ENCODE results near the gene REXO4.
A peak's percentile ranks its signal among the peaks of the same experiment; 100 is the strongest.
"Not testable (repeated sequence)": the region's sequence is repeated elsewhere in the genome, so short reads cannot be mapped to it uniquely, and the experiment has no call there.

The REXO4 gene, protein sequence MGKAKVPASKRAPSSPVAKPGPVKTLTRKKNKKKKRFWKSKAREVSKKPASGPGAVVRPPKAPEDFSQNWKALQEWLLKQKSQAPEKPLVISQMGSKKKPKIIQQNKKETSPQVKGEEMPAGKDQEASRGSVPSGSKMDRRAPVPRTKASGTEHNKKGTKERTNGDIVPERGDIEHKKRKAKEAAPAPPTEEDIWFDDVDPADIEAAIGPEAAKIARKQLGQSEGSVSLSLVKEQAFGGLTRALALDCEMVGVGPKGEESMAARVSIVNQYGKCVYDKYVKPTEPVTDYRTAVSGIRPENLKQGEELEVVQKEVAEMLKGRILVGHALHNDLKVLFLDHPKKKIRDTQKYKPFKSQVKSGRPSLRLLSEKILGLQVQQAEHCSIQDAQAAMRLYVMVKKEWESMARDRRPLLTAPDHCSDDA

DNA sequence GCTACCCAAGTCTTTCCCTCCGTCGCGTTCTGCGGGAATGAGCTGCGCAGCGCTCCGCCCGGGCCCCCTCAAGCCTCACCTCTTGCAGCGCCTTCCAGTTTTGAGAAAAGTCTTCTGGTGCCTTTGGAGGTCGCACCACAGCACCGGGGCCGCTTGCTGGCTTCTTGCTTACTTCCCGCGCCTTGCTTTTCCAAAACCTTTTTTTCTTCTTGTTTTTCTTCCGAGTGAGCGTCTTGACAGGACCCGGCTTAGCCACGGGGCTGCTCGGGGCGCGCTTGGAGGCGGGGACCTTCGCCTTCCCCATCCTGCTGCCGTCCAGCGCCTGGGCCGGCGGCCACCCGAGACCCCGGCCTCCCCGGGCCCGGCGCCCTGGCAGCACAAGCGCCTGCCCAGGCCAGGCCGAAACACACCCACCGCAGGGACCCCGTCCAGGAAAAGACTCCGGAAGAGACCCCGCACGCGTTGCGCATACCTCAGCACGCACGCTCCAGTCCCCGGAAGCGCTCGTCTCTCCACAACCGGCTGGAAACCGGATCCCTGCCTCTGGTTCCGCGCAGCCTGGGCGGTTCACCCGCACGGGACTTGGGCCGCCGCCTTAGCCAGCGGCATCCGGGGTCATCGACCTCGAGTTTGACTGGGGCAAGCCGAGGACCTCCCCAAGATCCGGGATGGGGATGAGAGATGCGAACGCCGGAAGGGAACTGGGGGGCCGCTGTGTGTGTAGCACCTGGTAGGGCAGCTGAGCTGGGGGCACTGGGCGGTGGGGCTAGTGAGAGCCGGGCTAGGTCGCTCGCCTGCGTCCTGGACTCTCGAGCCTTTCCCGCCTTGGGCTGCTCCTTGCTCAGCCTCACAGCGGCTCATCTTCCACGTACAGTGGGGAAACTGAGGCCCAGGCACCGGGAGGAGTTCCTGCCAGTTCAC, at the start of gene REXO4:
REXO4 (minus strand) TSS at position 470 of the 921 bp plus-strand sequence; CDS start at position 304, 166 bp downstream.
- DNase-seq (ENCODE audit: low spot score) = peak; percentile 85

DNA sequence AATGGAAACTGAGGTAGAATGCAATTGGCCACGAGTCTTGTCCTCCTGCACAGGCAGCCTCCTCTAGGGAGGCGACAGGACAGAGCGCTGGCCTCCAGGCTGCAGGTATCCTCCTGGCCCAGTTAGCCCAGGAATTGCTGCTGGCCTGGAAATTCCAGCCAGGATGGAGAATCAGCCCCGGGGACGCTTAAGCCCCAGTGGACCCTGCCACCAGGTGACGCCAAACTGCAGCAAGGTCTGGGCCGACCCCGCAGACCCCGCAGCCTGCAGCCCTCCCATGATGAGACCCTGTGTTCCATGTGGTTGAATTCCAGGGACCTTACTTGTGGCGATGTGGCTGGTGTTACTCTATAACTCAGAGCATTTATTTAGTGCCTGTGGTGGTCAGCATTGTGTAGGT, 49.3 kb upstream of the REXO4 start:
- DNase-seq (ENCODE audit: low spot score) = no peak

DNA sequence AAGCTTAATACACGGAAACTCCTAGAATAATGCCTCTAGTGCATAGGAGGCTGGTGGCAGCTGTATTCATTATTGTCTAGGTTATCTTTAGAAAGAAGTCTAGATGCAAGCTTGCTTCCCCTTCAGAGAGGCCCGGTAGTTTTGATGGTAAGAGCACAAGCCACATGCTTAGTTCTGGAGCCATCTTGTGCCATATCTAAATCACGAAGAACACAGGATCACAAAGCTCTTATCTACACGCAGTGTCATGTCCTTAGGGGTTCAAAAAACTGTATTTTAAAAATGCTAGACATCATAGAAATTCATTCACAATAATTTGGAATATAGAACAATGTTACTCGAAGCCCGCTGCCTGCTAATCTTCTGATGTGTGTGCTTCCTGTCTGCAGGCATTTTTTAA, 48.2 kb upstream of the REXO4 start:
- DNase-seq (ENCODE audit: low spot score) = no peak

DNA sequence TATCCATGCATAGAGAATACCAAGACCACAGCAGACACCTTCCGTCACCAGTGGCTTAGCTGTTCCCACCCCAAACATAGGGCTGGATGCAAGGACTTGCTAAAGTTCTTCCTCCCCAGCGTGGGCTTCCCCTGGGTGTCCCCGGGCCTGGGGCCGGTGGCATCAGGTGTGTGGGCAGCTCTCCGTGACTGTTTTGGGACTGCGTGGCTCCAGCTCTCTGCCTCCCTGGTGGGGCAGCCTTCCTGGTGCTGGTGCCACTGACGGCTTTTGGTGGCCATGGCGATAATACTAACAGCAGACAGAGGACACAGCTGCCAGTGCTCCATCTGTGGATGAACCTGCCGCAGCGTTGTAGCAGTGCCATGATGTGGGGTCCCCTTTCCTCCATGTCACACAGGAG, 46.8 kb upstream of the REXO4 start:
- no peak for DNase-seq (ENCODE audit: low spot score)

DNA sequence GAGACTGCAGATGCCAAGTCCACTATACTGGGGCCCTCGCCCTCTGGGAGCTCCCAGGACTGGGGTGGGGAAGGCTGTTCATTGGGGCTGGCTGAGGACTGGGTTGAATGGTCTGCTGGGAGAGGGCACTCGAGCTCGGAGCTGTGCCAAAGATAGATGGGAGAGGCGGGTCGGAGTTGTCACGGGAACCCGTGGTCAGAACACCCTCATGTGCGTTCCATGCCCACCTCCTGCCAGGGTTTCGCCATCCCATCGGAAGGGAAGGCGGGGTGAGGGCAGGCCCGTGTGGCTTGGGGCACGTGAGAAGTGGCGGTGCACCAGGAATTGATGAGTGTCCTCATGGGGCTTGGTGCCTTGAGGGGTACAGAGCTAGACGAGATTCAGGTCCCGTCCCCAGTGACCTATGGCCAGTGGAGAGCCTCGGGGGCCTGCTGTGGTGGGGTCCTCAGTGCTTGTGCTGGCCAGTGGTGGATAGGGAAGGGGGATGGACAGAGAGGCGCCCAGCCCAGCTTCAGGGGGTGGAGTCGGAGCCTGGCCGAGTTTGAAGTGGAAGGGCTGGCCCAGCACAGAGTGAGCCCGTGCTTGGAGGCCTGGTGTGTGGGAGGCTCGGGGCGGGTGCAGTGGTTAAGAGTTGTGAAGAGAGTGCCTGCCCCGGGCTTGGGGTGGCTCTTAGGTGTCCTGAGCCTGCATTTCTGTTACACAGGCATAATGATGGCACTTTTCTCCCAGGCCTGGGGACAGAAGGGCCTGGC, 46.2 kb upstream of the REXO4 start:
- no peak for DNase-seq (ENCODE audit: low spot score)

DNA sequence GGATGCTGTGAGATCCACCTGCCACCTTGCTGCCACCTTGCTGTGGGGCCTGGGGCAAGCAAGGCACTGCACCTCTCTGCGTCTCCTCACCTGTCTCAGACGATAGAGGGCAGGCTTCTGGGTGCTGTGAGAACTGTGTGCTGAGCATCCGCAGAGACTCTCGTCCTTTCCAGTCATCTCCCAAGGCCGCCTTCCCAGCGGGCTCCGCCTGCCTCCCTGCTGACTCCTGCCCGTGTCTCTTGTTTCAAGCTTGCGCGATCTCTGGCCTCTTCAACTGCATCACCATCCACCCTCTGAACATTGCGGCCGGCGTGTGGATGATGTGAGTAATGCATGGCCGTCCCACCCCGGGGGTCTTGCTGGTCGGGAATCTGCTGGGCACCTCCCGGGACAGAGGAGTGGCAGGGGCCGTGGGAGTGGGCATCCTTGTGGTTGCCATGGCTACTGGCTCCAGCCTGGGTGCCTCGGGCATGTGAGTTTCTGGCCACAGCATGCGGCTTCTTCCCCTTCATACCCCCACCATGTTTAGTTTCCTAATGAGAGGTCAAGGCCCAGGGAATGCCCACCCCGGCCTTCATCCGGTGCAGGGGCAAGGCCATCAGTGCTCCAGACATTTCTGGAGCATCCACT, 45.5 kb upstream of the REXO4 start:
- no peak for DNase-seq (ENCODE audit: low spot score)

DNA sequence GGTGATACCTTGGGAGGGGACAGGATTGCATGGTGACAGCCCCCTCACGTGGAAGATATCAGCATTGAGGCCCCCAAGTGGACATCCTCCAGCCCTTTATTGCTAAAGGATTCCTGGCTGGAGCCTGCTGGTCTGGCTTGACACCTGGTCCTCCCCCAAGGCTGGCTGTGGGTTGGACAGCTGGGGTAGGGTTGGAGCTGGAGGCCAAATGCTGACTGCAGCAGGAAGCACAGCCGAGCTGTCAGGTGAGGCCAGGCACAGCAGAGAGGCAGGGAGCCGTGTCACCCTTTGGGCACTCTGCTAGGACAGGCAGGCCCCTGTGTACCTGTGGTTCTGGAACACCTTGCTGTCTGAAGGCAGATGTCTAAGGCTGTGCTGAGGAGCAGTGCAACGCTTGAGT, 44.2 kb upstream of the REXO4 start:
- DNase-seq (ENCODE audit: low spot score) = no peak

DNA sequence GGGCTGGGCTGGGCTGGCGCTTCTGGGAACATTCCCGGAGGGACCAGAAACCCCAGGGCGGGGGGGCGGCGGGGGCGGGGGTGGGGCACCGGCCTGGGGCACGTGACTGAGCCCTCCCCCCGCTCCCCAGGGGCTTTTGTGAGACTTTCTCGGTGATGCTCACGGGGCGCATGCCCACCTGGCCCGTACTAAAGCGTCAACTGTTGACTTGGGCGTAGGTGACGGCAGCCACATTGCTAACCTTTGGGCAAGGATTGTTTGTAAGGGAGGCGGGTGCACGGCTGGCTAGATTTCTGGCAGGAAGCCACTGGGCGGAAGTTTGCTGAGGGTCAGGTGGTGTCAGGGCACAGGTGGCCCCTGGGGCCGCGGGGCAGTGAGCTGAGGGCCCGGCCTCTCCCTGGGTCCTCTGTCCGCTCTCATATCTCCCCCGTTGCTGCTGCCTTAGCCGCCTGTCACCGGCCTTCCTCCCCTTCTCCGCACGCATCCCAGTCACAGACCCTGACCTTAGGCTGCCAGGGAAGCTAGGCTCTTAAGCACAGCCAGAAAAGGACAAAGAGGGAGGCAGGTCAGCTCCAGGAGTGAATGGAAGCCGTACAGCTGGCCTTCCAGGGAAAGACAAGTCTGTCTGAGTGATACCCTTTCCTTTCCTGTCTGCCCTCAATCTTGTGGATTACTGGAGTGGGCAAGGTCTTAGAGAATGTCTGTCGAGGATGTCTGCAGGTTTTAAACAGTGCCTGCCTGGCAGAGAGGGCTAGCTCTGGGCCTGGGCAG, 42.8 kb upstream of the REXO4 start:
- DNase-seq (ENCODE audit: low spot score) = peak; percentile 48

DNA sequence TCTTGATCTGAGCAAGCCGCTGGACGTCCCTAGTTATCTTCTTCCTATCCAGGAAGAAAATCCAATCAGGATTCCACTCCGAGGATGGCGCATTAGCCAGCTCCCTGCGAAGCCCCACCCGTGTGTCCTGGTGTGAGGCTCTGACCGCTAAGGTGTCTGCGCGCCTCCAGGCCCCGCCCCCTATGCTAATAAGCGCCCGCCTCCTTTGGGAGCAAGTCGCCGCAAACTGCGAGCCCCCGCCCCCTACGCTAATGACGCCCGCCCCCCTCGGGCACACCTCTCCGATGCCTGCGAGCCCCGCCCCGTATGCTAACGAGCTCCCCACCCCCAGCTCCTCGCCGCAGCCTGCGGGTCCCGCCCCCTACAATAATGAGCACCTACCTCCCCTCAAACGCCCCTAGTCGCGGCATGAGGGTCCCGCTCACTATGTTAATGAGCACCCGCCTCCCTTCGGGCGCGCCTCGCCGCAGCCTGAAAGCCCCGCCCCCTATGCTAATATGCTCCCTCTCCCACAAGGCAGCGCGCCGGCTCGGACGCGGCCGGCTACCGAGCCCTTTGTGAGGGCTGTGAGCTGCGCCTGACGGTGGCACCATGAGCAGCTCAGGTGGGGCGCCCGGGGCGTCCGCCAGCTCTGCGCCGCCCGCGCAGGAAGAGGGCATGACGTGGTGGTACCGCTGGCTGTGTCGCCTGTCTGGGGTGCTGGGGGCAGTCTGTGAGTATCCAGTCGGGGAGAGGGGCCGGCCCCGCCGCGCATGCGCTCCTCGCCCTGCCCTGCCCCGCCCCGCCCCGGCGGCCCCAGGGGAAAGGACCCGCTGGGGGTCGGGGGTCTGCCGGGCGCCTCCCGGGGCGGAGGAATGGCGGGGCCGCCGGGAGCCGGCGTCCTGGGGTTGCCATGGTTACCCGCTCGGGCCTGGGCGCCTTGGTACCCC, 41.9 kb upstream of the REXO4 start, which contains the start of gene CACFD1:
CACFD1 (plus strand) TSS at position 503 of the 929 bp plus-strand sequence; CDS start at position 592, 89 bp downstream.
- DNase-seq (ENCODE audit: low spot score) = peak; percentile 90

DNA sequence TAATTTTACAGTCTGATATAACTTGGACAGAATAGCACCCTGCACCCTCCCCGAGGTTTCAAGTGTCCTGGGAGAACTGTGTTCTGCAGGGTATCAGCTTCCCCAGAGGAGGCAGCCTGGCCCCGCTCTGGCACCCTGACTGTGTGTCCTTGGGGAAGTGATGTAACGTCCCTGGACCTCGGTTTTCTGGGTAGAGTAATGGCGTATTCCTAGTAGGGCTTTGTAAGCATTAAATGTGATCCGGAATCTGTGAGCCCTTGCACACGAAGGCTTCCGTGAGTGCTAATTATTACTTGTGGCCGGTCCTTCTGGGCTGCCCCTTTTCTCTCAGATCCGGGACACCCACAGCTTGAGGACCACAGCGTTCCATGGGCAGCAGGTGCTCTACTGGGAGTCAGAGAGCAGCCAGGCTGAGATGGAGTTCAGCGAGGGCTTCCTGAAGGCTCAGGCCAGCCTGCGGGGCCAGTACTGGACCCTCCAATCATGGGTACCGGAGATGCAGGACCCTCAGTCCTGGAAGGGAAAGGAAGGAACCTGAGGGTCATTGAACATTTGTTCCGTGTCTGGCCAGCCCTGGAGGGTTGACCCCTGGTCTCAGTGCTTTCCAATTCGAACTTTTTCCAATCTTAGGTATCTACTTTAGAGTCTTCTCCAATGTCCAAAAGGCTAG, 41.0 kb upstream of the REXO4 start:
- DNase-seq (ENCODE audit: low spot score) = no peak

DNA sequence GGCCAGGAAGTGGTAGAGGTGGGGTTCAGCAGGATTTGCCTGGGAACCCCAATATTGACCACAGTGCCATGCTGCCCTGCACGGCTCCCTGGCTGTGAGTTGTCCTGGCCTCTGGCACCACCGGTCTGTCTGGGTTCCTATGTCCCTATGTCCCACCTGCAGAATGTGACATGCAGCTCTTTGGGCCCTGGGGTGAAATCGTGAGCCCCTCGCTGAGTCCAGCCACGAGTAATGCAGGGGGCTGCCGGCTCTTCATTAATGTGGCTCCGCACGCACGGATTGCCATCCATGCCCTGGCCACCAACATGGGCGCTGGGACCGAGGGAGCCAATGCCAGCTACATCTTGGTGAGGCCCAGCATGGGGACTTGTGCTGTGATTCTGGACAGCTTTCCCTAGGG, 39.9 kb upstream of the REXO4 start:
- no peak for DNase-seq (ENCODE audit: low spot score)

DNA sequence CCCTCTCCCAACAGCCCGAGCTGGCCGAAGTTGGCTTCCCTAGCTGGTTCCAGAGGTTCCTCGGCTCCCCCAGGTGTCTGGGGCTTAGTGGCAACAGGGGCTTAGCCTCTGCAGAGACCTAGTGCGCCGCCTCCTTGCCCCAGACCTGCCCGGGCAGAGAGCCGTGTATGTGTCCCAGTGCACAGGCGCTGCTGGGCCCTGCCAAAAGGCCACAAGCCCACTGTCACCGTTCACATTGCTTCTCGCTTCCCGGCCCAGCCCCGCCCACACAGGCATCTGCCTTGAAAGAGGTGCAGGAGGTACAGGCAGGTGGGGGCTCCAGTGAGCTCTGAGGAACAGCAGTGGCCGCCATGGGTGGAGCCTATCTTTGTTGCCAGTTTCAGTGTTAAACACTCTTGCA, 39.4 kb upstream of the REXO4 start:
- no peak for DNase-seq (ENCODE audit: low spot score)

DNA sequence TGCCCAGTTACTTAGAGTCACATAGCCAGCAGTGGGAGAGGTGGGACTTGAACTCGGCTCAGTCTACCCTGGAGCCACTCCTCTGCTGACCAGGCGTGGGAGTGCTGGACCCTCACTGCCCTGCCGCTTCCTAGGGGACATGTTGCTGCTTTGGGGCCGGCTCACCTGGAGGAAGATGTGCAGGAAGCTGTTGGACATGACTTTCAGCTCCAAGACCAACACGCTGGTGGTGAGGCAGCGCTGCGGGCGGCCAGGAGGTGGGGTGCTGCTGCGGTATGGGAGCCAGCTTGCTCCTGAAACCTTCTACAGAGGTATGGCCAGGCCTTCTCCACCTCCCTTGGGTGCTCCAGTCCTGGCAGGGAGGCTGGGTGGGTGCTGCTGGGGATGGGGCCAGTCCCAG, 38.6 kb upstream of the REXO4 start:
- no peak for DNase-seq (ENCODE audit: low spot score)

DNA sequence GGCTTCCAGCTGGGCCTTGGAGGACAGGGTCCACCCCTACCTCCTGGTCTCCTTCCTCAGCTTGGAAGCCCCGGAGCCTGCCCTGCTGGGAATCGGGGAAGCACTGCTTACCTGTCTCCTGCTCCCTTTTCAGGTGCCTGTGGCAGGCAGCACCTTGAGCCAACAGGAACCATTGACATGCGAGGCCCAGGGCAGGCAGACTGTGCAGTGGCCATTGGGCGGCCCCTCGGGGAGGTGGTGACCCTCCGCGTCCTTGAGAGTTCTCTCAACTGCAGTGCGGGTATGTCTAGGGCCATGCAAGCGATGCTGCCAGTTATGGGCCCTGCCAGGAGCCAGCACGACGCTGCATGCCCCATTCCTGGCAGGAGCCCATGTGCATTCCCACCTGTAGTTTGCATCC, 38.1 kb upstream of the REXO4 start:
- no peak for DNase-seq (ENCODE audit: low spot score)

DNA sequence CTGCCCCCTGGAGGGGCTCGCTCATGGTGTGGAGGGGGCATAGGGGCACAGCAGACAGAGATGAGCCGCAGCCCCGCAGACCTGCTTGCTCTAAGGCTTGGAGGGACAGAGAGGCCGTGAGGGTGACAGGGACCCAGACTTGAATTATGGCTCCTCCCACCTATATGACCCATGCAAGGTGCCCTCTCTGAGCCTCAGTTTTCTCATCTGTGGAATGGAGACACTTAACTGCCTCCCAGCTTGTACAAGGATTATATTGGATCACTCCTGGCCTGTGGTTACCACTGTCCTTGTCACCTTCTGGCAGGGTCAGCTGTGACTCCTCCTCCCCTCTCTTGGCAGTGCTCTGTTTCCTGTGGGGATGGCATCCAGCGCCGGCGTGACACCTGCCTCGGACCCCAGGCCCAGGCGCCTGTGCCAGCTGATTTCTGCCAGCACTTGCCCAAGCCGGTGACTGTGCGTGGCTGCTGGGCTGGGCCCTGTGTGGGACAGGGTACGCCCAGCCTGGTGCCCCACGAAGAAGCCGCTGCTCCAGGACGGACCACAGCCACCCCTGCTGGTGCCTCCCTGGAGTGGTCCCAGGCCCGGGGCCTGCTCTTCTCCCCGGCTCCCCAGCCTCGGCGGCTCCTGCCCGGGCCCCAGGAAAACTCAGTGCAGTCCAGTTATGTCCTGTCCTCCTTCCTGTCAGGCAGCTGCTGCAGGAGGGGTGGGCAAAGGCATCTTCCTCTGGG, 37.3 kb upstream of the REXO4 start:
- DNase-seq (ENCODE audit: low spot score) = no peak

DNA sequence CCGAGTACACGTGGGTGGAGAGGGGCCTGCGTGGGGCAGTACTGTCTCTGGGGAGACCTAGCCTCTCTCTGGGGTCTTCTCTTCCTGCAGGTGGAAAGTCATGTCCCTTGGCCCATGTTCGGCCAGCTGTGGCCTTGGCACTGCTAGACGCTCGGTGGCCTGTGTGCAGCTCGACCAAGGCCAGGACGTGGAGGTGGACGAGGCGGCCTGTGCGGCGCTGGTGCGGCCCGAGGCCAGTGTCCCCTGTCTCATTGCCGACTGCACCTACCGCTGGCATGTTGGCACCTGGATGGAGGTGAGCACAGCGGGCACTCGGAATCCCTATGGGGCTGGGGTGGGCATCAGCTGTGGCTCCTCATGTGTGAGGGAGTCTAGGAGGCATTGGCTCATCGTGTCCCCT, 36.5 kb upstream of the REXO4 start:
- no peak for DNase-seq (ENCODE audit: low spot score)

DNA sequence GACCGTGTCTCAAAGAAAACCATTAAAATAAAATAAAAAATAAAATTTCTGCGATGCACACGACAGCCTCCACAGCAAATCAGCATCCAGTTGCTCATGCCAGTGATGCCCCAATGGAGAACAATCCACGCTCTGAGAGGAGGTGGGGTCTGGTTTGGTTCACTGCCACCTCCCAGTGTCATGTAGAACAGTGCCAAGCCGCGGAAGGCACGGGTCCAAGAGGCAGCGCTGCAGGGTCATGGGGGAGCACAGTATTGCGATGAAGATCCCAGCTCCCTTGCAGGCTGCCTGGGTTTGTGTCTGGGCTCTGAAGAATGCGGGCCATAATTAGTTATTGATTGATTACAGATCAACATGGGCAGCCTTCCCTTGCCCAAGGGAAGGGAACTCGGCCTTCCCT, 35.8 kb upstream of the REXO4 start:
- no peak for DNase-seq (ENCODE audit: low spot score)

DNA sequence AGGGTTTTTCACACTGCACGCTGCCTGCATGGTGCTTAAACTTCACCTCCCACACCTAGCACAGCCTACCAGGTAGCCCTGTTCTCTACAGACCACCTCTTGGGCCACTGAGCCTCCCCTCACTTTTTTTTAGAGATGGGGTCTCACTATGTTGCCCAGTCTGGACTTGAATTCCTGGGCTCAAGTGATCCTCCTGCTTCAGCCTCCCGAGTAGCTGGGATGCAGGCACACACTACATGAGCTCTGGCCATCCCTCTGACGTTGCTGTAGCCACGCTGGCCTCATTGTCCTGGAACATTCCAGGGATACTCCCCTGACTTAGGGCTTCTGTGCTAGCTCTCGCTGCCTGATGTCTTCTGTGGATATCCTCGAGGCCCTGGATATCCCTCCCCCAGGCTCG, 34.8 kb upstream of the REXO4 start:
- DNase-seq (ENCODE audit: low spot score) = no peak

DNA sequence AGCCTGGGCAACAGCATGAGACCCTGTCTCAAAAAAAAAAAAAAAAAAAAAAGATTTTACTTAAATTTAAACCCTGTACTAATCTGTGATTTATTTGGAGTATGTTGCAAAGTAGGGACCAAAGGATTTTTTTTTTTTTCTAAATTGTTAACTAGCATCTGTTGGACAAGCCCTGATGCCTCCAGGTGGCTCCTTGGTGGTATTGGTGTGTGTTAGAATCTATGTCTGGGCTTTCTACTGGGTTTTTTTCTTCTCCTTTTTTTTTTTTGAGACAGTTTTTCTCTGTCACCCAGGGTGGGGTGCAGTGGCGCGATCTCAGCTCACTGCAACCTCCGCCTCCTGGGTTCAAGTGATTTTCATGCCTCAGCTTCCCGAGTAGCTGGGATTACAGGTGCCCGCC, 34.1 kb upstream of the REXO4 start:
- not testable (repeated sequence) for DNase-seq (ENCODE audit: low spot score)

Measured in CD4-positive, alpha-beta T cell treated with Interleukin-15 for 4 hours (primary cell).